H1 (cell line): ENCODE results near the gene ATG16L1. TPM values are rescaled to one million over a fixed set of nuclear protein-coding genes. Genes with fewer than 3 reads are reported as not detected.

ENCODE experiments used
- CTCF ChIA-PET: fragments of 300-600 bp; sonication (Branson Sonifier 250); formaldehyde crosslinking; loops from one replicate; lab custom pipeline; 2021; ENCODE audit not compliant: partially characterized antibody; lab: Charles Lee
- POLR2A ChIA-PET: fragments of 300-600 bp; sonication (Branson Sonifier 250); formaldehyde crosslinking; loops from one replicate; lab custom pipeline; 2021; ENCODE audit warnings: inconsistent platforms; ENCODE audit not compliant: partially characterized antibody; lab: Charles Lee
- DNase-seq, 2 experiments: peaks; one replicate each; pipeline versions ENCODE4 v3.0.0 to v3.0.0-alpha.2; 2010 to 2022; ENCODE audit warnings: low spot score in 2 of 2, low read depth in 1 of 2, mixed read lengths in 1 of 2
- FAIRE-seq: peaks from 2 replicates; lab custom pipeline; 2011; peaks lifted over from hg19 to GRCh38; lab: Jason Lieb, UNC
- H2AFZ ChIP-seq: 2 replicates; pipeline ENCODE4 v1.8.1; 2012; ENCODE audit warnings: low read length, inconsistent platforms
- H2AK5ac ChIP-seq: 2 replicates; pipeline ENCODE4 v1.6.1; 2013; ENCODE audit warnings: low read depth, low read length
- H2BK120ac ChIP-seq: replicated peaks from 2 replicates; pipeline ENCODE3; 2013; ENCODE audit warnings: low read depth, low read length, inconsistent platforms
- H2BK12ac ChIP-seq: 2 replicates; pipeline ENCODE4 v1.6.1; 2013; ENCODE audit warnings: low read depth, low read length
- H2BK15ac ChIP-seq: 2 replicates; pipeline ENCODE4 v1.6.1; 2013; ENCODE audit warnings: low read length
- H2BK20ac ChIP-seq: 2 replicates; pipeline ENCODE4 v1.6.1; 2013; ENCODE audit warnings: low read length
- H2BK5ac ChIP-seq: 2 replicates; pipeline ENCODE4 v1.6.1; 2013; ENCODE audit warnings: low read depth, low read length
- H3K14ac ChIP-seq: 2 replicates; pipeline ENCODE4 v1.6.1; 2013; ENCODE audit warnings: inconsistent platforms; ENCODE audit not compliant: insufficient read length
- H3K18ac ChIP-seq: 2 replicates; pipeline ENCODE4 v1.6.1; 2013; ENCODE audit warnings: low read length; ENCODE audit errors: extremely low read depth
- H3K23ac ChIP-seq: 2 replicates; pipeline ENCODE4 v1.6.1; 2013; ENCODE audit warnings: inconsistent platforms; ENCODE audit not compliant: insufficient read length
- H3K23me2 ChIP-seq: 2 replicates; pipeline ENCODE4 v1.6.1; 2013; ENCODE audit warnings: low read depth, low read length
- H3K27ac ChIP-seq: 2 replicates; pipeline ENCODE4 v1.6.1; 2011; ENCODE audit warnings: low read depth, low read length, inconsistent platforms
- H3K27me3 ChIP-seq, 4 experiments: replicated peaks in 1 of 4; 1 replicate in 1 of 4; 2 replicates in 3 of 4; pipeline versions ENCODE4 v1.6.1 to v1.8.1; 2011 to 2013; ENCODE audit warnings: low read length in 3 of 4, mild to moderate bottlenecking in 3 of 4, inconsistent platforms in 2 of 4, mixed read lengths in 2 of 4, moderate library complexity in 1 of 4; ENCODE audit not compliant: control insufficient read depth in 3 of 4, insufficient read depth in 3 of 4; ENCODE audit errors: extremely low read depth in 1 of 4
- H3K36me3 ChIP-seq, 4 experiments: 2 replicates each; pipeline versions ENCODE4 v1.6.1 to v1.8.1; 2011 to 2013; ENCODE audit warnings: mild to moderate bottlenecking in 4 of 4, low read length in 3 of 4, moderate library complexity in 2 of 4, control low read depth in 1 of 4, inconsistent platforms in 1 of 4; ENCODE audit not compliant: insufficient read depth in 4 of 4, control insufficient read depth in 2 of 4
- H3K4ac ChIP-seq: replicated peaks from 2 replicates; pipeline ENCODE3; 2013; ENCODE audit warnings: low read length, low read depth, mixed read lengths, inconsistent platforms; ENCODE audit not compliant: insufficient read length
- H3K4me1 ChIP-seq, 4 experiments: replicated peaks in 1 of 4; 1 replicate in 1 of 4; 2 replicates in 3 of 4; pipeline versions ENCODE4 v1.6.1 to v1.8.1; 2011 to 2013; ENCODE audit warnings: low read length in 3 of 4, inconsistent platforms in 2 of 4, mixed read lengths in 1 of 4; ENCODE audit not compliant: insufficient read depth in 4 of 4, control insufficient read depth in 3 of 4
- H3K4me2 ChIP-seq, 2 experiments: 2 replicates each; pipeline versions ENCODE4 v1.6.1 to v1.8.1; 2011 to 2013; ENCODE audit warnings: low read depth in 2 of 2, low read length in 2 of 2, control low read depth in 1 of 2, inconsistent platforms in 1 of 2, mild to moderate bottlenecking in 1 of 2; ENCODE audit not compliant: insufficient read depth in 1 of 2
- H3K4me3 ChIP-seq, 4 experiments: fragments of 200-600, 300-600 bp in 1 of 4; sonication (generic), shearing (Covaris generic), sonication (Bioruptor Twin) in 1 of 4; 2 replicates each; pipeline versions ENCODE4 v1.5.1 to v1.8.1; 2011 to 2016; ENCODE audit warnings: low read length in 4 of 4, low read depth in 3 of 4, control low read depth in 2 of 4, inconsistent platforms in 2 of 4, mild to moderate bottlenecking in 2 of 4, mixed read lengths in 1 of 4, moderate library complexity in 1 of 4; ENCODE audit not compliant: insufficient read depth in 2 of 4; ENCODE audit errors: extremely low read depth in 1 of 4
- H3K56ac ChIP-seq: replicated peaks from 2 replicates; pipeline ENCODE3; 2013; ENCODE audit warnings: low read depth, mild to moderate bottlenecking, mixed read lengths, low read length, inconsistent platforms; ENCODE audit not compliant: insufficient read length
- H3K79me1 ChIP-seq: 2 replicates; pipeline ENCODE4 v1.6.1; 2013; ENCODE audit warnings: low read depth, low read length, control low read depth
- H3K79me2 ChIP-seq, 2 experiments: 2 replicates each; pipeline versions ENCODE4 v1.6.1 to v1.8.1; 2012 to 2013; ENCODE audit warnings: low read length in 2 of 2, mild to moderate bottlenecking in 2 of 2, inconsistent platforms in 1 of 2; ENCODE audit not compliant: insufficient read depth in 2 of 2, control insufficient read depth in 1 of 2
- H3K9ac ChIP-seq, 4 experiments: replicated peaks in 1 of 4; 1 replicate in 1 of 4; 2 replicates in 3 of 4; pipeline versions ENCODE4 v1.6.1 to v1.8.1; 2011 to 2013; ENCODE audit warnings: low read depth in 3 of 4, low read length in 3 of 4, control low read depth in 2 of 4, mild to moderate bottlenecking in 2 of 4, moderate library complexity in 2 of 4, inconsistent platforms in 1 of 4; ENCODE audit errors: extremely low read depth in 1 of 4
- H3K9me3 ChIP-seq, 2 experiments: 2 replicates each; pipeline versions ENCODE4 v1.6.1 to v1.8.1; 2012 to 2013; ENCODE audit warnings: mild to moderate bottlenecking in 2 of 2, moderate library complexity in 2 of 2, control low read depth in 1 of 2, inconsistent platforms in 1 of 2, low read depth in 1 of 2, low read length in 1 of 2, mixed read lengths in 1 of 2; ENCODE audit not compliant: insufficient read depth in 2 of 2
- H4K20me1 ChIP-seq, 2 experiments: replicated peaks in 1 of 2; 2 replicates each; pipeline versions ENCODE3 to v1.8.1; 2011 to 2013; ENCODE audit warnings: inconsistent platforms in 2 of 2, low read length in 2 of 2, mild to moderate bottlenecking in 1 of 2; ENCODE audit not compliant: insufficient read depth in 2 of 2, control insufficient read depth in 1 of 2
- H4K5ac ChIP-seq: 2 replicates; pipeline ENCODE4 v1.6.1; 2013; ENCODE audit warnings: low read length, low read depth, mixed read lengths, inconsistent platforms; ENCODE audit not compliant: insufficient read length
- H4K8ac ChIP-seq: 2 replicates; pipeline ENCODE4 v1.8.0; 2013; ENCODE audit warnings: mild to moderate bottlenecking, moderate library complexity, low read length, inconsistent platforms; ENCODE audit not compliant: insufficient read depth; ENCODE audit errors: extremely low read depth
- H4K91ac ChIP-seq: replicated peaks from 2 replicates; pipeline ENCODE3; 2013; ENCODE audit warnings: low read length, mixed read lengths, inconsistent platforms; ENCODE audit not compliant: insufficient read length
- ASH2L ChIP-seq: fragments of 200-600, 300-600 bp; sonication (generic); IDR thresholded peaks from one replicate; pipeline ENCODE4 v1.7.1; 2017; ENCODE audit warnings: low read length
- BACH1 ChIP-seq: IDR thresholded peaks from 2 replicates; pipeline ENCODE4 v1.6.1; 2012; ENCODE audit warnings: low read length, improper control_type of control experiment
- EGR1 ChIP-seq: IDR thresholded peaks from 2 replicates; pipeline ENCODE4 v1.6.1; 2011; ENCODE audit warnings: low read depth, low read length, borderline replicate concordance
- HDAC6 ChIP-seq: IDR thresholded peaks from one replicate; pipeline ENCODE4 v1.7.1; 2012; ENCODE audit warnings: low read depth, mild to moderate bottlenecking, inconsistent platforms, low read length, moderate library complexity
- NANOG ChIP-seq: IDR thresholded peaks from 2 replicates; pipeline ENCODE4 v1.6.1; 2011; ENCODE audit warnings: low read length, low read depth, mild to moderate bottlenecking, inconsistent platforms; ENCODE audit not compliant: insufficient read depth, poor library complexity, severe bottlenecking
- RXRA ChIP-seq: IDR thresholded peaks from 2 replicates; pipeline ENCODE4 v1.6.1; 2011; ENCODE audit warnings: low read depth, mild to moderate bottlenecking, low read length, moderate library complexity; ENCODE audit not compliant: insufficient read depth
- SIN3A ChIP-seq, 2 experiments: IDR thresholded peaks in 1 of 2; conservative IDR thresholded peaks in 1 of 2; 2 replicates each; pipeline ENCODE4 v1.6.1; 2011 to 2012; ENCODE audit warnings: low read length in 2 of 2, improper control_type of control experiment in 1 of 2, low read depth in 1 of 2, mild to moderate bottlenecking in 1 of 2
- SIRT6 ChIP-seq: IDR thresholded peaks from one replicate; pipeline ENCODE4 v1.7.1; 2012; ENCODE audit warnings: low read length, inconsistent platforms
- SP1 ChIP-seq: IDR thresholded peaks from 2 replicates; pipeline ENCODE4 v1.6.1; 2011; ENCODE audit warnings: low read depth, low read length
- SP4 ChIP-seq: IDR thresholded peaks from 2 replicates; pipeline ENCODE4 v1.6.1; 2012; ENCODE audit warnings: low read length, inconsistent platforms
- TAF1 ChIP-seq: IDR thresholded peaks from 2 replicates; pipeline ENCODE4 v1.6.1; 2011; ENCODE audit warnings: mild to moderate bottlenecking, low read depth, low read length
- TEAD4 ChIP-seq: IDR thresholded peaks from 2 replicates; pipeline ENCODE4 v1.6.1; 2012; ENCODE audit warnings: low read depth, low read length, inconsistent platforms, mixed read lengths
- WGBS, 2 experiments: shearing (Covaris generic) in 1 of 2; methylation state at CpG; one replicate each; pipeline versions ENCODE4 v1.1.6 to v1.1.7; 2013 to 2015; ENCODE audit warnings: low lambda C conversion rate in 2 of 2, mixed read lengths in 2 of 2, inconsistent platforms in 1 of 2, low coverage in 1 of 2, missing lambda C conversion rate in 1 of 2; ENCODE audit not compliant: insufficient replicate concordance in 2 of 2, insufficient coverage in 1 of 2, insufficient read length in 1 of 2; ENCODE audit errors: extremely low coverage in 1 of 2, missing lambda C conversion rate in 1 of 2; 5-methylcytosine and 5-hydroxymethylcytosine counted together
- polyA plus RNA-seq, 7 experiments: library from polyadenylated mRNA; depleted of rRNA in 3 of 7; stranded (reverse) in 5 of 7; unstranded in 2 of 7; fragments of >200 nt in 5 of 7; fragments of 200-250 nt in 2 of 7; gene quantifications; 1 replicate in 5 of 7; 2 replicates in 1 of 7; 4 replicates in 1 of 7; pipeline versions ENCODE4 v1.2.1 to v1.2.3, GENCODE V29; 2011 to 2013; ENCODE audit warnings: missing spikeins in 2 of 7, mixed read lengths in 2 of 7
- total RNA-seq: library from RNA; stranded (reverse); fragmentation: NEBNext Ultra II Directional; extraction: Animal tissue kit (Norgen Biotek cat#: 25700); gene quantifications from 2 replicates; pipeline ENCODE4 v1.2.1, GENCODE V29; 2021
- TF ChIP-seq, protein P1 (sequence below): IDR thresholded peaks from 2 replicates; pipeline ENCODE4 v1.6.1; 2011; ENCODE audit warnings: low read length, improper control_type of control experiment
- TF ChIP-seq, protein P2 (sequence below): IDR thresholded peaks from 2 replicates; pipeline ENCODE4 v1.6.1; 2012; ENCODE audit warnings: inconsistent platforms

ATG16L1 gene
- total and polyA plus RNA-seq, 2 of the 8 experiments (the other 6 are each of a cell fraction or from before 2014, with no cell fraction given), result 18.3 to 31.0 TPM

DNA sequence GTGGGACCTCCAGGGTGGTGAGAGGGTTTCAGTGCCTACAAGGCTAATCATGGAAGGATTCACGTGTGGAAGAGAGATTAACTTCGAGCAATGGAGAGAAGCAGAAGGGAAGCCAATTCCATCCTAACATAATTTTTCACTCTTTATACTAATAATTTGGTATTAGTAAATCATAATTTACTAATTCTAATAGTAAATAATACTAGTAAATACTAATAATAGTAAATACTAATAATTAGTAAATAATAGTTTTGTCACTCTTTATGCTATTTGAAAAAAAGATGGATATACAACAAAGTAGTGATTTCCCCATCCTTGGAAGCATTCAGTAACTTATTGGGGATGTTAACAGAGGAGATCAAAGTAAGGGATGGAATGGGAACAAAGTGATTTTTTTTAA is 49.8 kb downstream of the ATG16L1 start:
- no peak overlapping the region for H3K4me2 ChIP-seq
- FAIRE-seq (no peak), DNase-seq (no peak)
- no peak overlapping the region for H4K91ac ChIP-seq
- no peak overlapping the region for H2BK20ac ChIP-seq
- no peak overlapping the region for H3K9ac ChIP-seq
- H2AK5ac ChIP-seq, result no peak overlapping the region
- no peak overlapping the region for H3K56ac ChIP-seq
- no peak overlapping the region for H3K27ac ChIP-seq
- no peak overlapping the region for H2BK12ac ChIP-seq
- no peak overlapping the region for H2BK120ac ChIP-seq
- H3K4me3 ChIP-seq, result no peak overlapping the region
- no peaks in the 10 kb centered on the region for H3K23me2 ChIP-seq
- H2BK5ac ChIP-seq, result no peak overlapping the region
- no peak overlapping the region for H4K5ac ChIP-seq
- H2BK15ac ChIP-seq, result no peak overlapping the region
- H3K18ac ChIP-seq, result no peak overlapping the region
- H3K9me3 ChIP-seq, result no peaks in the 10 kb centered on the region
- no peak overlapping the region for H4K8ac ChIP-seq
- H3K79me1 ChIP-seq, result no peaks in the 10 kb centered on the region
- H3K23ac ChIP-seq, result no peak overlapping the region
- no peaks in the 10 kb centered on the region for H4K20me1 ChIP-seq
- H3K4ac ChIP-seq, result no peak overlapping the region
- 74% methylated on average over 2 of the region's 2 CpGs; no CpG with 5 or more reads in 1 of the 2 experiments for WGBS, 2 experiments
- no peak overlapping the region for H2AFZ ChIP-seq
- H3K79me2 ChIP-seq, result no peaks in the 10 kb centered on the region
- peaks cover under 1 to 2% (median 1%) of the 10 kb centered on the region in 4 experiments; a peak in 4 of 8 replicates for H3K36me3 ChIP-seq
- H3K27me3 ChIP-seq, result no peaks in the 10 kb centered on the region
- H3K4me1 ChIP-seq, result no peaks in the 10 kb centered on the region
- H3K14ac ChIP-seq, result no peak overlapping the region
- POLR2A ChIA-PET, result no interaction called here
- CTCF ChIA-PET, result interaction anchor here (1.0 to 1.6 kb wide), 4 partner anchors 9 to 419 kb away, joined by 3 read pairs; no protein-coding TSS in a partner anchor
- TF ChIP-seq NANOG, result no peak
- TF ChIP-seq EGR1, result no peak
- TF ChIP-seq TEAD4, result no peak
- TF ChIP-seq, protein P1, sequence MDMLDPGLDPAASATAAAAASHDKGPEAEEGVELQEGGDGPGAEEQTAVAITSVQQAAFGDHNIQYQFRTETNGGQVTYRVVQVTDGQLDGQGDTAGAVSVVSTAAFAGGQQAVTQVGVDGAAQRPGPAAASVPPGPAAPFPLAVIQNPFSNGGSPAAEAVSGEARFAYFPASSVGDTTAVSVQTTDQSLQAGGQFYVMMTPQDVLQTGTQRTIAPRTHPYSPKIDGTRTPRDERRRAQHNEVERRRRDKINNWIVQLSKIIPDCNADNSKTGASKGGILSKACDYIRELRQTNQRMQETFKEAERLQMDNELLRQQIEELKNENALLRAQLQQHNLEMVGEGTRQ, result no peak
- TF ChIP-seq ASH2L, result no peak
- no peak for TF ChIP-seq SP1
- TF ChIP-seq BACH1, result no peak
- TF ChIP-seq, protein P2, sequence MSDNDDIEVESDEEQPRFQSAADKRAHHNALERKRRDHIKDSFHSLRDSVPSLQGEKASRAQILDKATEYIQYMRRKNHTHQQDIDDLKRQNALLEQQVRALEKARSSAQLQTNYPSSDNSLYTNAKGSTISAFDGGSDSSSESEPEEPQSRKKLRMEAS, result no peak
- no peak for TF ChIP-seq TAF1
- TF ChIP-seq SIRT6, result no peak
- TF ChIP-seq RXRA, result no peak
- TF ChIP-seq SP4, result no peak
- TF ChIP-seq HDAC6, result no peak
- TF ChIP-seq SIN3A (conservative IDR thresholded peaks at IDR 0.05 in 1 of 2, IDR thresholded peaks at IDR 0.05 in 1 of 2; ENCODE audit: low read depth in 1 of 2, low read length in 2 of 2), result no peak
